Peyer's patch (tissue), 4 donors: ENCODE measurements around the gene KMT5B. TPM values are rescaled to one million over a fixed set of nuclear protein-coding genes. Genes with fewer than 3 reads are reported as not detected.
A peak's percentile ranks its signal among the peaks of the same experiment; 100 is the strongest.

ENCODE experiments used
- DNase-seq, 3 donors: peaks; one replicate each; pipeline ENCODE4 v3.0.0-alpha.2; 2017 to 2019
- H3K27ac ChIP-seq, 4 donors: fragments of 200-600 bp; sonication (generic); one replicate each; pipeline ENCODE4 v1.5.1; 2016 to 2019
- H3K27me3 ChIP-seq, 2 donors: fragments of 200-600 bp; sonication (generic); one replicate each; pipeline ENCODE4 v1.5.1; 2019
- H3K36me3 ChIP-seq, 3 donors: fragments of 200-600 bp; sonication (generic); one replicate each; pipeline ENCODE4 v1.5.1; 2016 to 2019
- H3K4me1 ChIP-seq, 4 donors: fragments of 200-600 bp; sonication (generic); one replicate each; pipeline ENCODE4 v1.5.1; 2016 to 2019
- H3K4me3 ChIP-seq, 4 donors: fragments of 200-600 bp; sonication (generic); 1 replicate in 3 of 4; 2 replicates in 1 of 4; pipeline ENCODE4 v1.5.1; 2016 to 2019; ENCODE audit warnings: mild to moderate bottlenecking in 1 of 4
- H3K9me3 ChIP-seq, 4 donors: fragments of 200-600 bp; sonication (generic); one replicate each; pipeline ENCODE4 v1.5.1; 2016 to 2019; ENCODE audit warnings: mild to moderate bottlenecking in 1 of 4
- POLR2A ChIP-seq, 2 donors: fragments of 450-650 bp; IDR thresholded peaks; one replicate each; pipeline ENCODE4 v1.5.1; 2017; ENCODE audit warnings: antibody characterized with exemption in 2 of 2, mild to moderate bottlenecking in 2 of 2, moderate library complexity in 2 of 2
- total RNA-seq, 4 donors: library from RNA; depleted of rRNA; stranded (reverse); fragments of >200 nt; gene quantifications; one replicate each; pipeline ENCODE4 v1.1.0, GENCODE V29; 2016
- TF ChIP-seq, protein P1 (sequence below), 6 experiments: fragments of 450-650 bp in 4 of 6; fragments of 200-600 bp in 2 of 6; sonication (generic) in 1 of 6; IDR thresholded peaks; one replicate each; pipeline ENCODE4 v1.5.1; 2017 to 2019; ENCODE audit warnings: antibody characterized with exemption in 6 of 6, mild to moderate bottlenecking in 3 of 6, moderate library complexity in 1 of 6

KMT5B gene
- total RNA-seq, 4 donors from 2014 or later, result 55.3 to 74.8 (median 60.3) TPM

DNA sequence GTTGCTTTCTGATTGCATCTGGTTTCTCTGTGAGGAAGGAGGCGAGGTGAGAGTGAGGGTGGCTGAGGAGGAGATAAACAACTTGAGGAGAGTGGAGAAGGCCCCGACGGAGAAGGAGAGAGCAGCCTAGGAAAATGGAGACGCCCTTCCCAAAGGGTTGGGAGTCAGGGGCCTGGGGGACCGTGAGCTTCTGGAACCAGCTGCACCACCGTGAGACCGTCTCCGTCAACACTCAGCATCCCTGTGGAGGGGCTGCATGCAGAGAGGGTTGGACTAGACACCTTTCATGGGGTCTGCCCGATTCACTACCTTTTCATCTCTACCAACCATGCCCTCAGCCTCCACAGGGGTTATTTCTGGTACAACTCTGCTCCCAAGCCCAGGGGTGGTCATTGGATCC, 13.3 kb upstream of the KMT5B start:
- TF ChIP-seq, protein P1, sequence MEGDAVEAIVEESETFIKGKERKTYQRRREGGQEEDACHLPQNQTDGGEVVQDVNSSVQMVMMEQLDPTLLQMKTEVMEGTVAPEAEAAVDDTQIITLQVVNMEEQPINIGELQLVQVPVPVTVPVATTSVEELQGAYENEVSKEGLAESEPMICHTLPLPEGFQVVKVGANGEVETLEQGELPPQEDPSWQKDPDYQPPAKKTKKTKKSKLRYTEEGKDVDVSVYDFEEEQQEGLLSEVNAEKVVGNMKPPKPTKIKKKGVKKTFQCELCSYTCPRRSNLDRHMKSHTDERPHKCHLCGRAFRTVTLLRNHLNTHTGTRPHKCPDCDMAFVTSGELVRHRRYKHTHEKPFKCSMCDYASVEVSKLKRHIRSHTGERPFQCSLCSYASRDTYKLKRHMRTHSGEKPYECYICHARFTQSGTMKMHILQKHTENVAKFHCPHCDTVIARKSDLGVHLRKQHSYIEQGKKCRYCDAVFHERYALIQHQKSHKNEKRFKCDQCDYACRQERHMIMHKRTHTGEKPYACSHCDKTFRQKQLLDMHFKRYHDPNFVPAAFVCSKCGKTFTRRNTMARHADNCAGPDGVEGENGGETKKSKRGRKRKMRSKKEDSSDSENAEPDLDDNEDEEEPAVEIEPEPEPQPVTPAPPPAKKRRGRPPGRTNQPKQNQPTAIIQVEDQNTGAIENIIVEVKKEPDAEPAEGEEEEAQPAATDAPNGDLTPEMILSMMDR (IDR thresholded peaks at IDR 0.05), result no peak
- no peak for TF ChIP-seq POLR2A (IDR thresholded peaks at IDR 0.05)
- Histone ChIP-seq H3K27me3 (no peaks in the 10 kb centered on the region), H3K27ac (no peak overlapping the region), H3K36me3 (no peaks in the 10 kb centered on the region), H3K4me1 (no peaks in the 10 kb centered on the region), H3K4me3 (no peak overlapping the region), H3K9me3 (peaks cover 0 to 5% (median 1%) of the 10 kb centered on the region in 4 donors)
- DNase-seq, result no peak

DNA sequence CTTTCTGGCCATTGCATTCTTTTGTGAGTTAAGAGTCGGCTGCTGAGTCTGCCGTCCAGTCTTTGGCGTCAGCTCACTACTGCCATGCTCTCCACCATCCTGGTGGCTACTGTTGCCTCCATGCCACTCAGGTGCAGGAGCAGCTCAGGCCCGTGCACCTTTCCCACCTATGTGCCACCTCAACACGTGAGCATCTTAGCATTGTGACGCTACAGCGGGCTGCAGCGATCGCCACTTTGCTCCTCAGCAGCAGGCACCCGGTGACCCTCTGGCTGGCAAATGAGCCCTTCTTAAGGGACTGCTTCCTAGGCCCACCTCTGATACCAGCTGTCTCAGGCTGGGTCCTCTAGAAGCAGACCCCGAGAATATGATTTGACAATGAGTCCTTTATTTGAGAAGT, 11.5 kb upstream of the KMT5B start:
- TF ChIP-seq POLR2A (IDR thresholded peaks at IDR 0.05), result no peak
- TF ChIP-seq, protein P1 (IDR thresholded peaks at IDR 0.05), result no peak
- H3K27ac ChIP-seq, result no peak overlapping the region
- DNase-seq, result no peak
- H3K4me3 ChIP-seq, result no peak overlapping the region
- no peaks in the 10 kb centered on the region for H3K4me1 ChIP-seq
- no peaks in the 10 kb centered on the region for H3K27me3 ChIP-seq
- H3K9me3 ChIP-seq, result peaks cover 0 to 2% (median 1%) of the 10 kb centered on the region in 4 donors
- H3K36me3 ChIP-seq, result no peaks in the 10 kb centered on the region

DNA sequence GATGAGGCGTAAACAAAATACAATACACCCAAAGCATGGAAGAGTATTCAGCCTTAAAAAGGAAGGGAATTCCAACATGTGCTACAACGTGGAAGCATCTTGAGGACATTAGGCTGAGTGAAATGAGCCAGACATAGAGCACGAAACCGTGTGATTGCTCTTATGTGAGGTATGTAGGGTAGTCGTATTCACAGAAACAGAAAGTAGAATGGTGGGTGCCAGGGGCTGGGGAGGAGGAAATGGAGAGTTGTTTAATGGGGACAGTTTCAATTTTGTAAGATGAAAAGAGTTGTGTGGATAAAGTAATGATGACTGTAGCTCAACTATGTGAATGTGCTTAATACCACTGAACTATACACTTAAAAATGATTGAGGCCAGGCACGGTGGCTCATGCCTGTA, 10.2 kb upstream of the KMT5B start:
- Histone ChIP-seq H3K36me3 (no peaks in the 10 kb centered on the region), H3K4me3 (no peak overlapping the region), H3K9me3 (no peaks in the 10 kb centered on the region), H3K27ac (no peak overlapping the region), H3K27me3 (no peaks in the 10 kb centered on the region), H3K4me1 (no peaks in the 10 kb centered on the region)
- TF ChIP-seq, protein P1 (IDR thresholded peaks at IDR 0.05), result no peak
- TF ChIP-seq POLR2A (IDR thresholded peaks at IDR 0.05), result no peak
- DNase-seq, result no peak

DNA sequence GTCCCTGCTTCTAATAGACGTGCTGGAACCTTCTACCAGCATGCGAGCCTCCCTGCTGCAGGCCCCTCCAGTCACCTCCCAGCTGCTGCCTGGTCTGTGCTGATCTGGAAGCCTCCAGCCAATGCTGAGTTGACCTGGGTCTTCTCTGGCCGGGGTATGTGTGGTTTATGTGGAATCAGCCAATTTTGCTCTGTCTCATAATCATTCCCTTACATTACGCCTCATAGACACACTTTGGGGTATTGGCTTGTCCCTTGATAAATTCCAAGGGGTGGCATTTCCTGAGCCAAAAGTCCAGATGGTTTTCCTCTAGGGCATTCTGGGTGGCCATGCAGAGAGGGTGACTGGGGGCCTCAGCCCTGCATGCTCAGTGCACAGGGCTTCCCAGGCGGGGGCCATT, 8.3 kb upstream of the KMT5B start:
- no peaks in the 10 kb centered on the region for H3K27me3 ChIP-seq
- peaks cover 0 to 6% (median 0%) of the 10 kb centered on the region in 4 donors for H3K4me1 ChIP-seq
- H3K36me3 ChIP-seq, result no peaks in the 10 kb centered on the region
- DNase-seq, result no peak
- TF ChIP-seq, protein P1 (IDR thresholded peaks at IDR 0.05), result no peak
- TF ChIP-seq POLR2A (IDR thresholded peaks at IDR 0.05), result no peak
- no peak overlapping the region for H3K27ac ChIP-seq
- H3K9me3 ChIP-seq, result no peaks in the 10 kb centered on the region
- no peak overlapping the region for H3K4me3 ChIP-seq

DNA sequence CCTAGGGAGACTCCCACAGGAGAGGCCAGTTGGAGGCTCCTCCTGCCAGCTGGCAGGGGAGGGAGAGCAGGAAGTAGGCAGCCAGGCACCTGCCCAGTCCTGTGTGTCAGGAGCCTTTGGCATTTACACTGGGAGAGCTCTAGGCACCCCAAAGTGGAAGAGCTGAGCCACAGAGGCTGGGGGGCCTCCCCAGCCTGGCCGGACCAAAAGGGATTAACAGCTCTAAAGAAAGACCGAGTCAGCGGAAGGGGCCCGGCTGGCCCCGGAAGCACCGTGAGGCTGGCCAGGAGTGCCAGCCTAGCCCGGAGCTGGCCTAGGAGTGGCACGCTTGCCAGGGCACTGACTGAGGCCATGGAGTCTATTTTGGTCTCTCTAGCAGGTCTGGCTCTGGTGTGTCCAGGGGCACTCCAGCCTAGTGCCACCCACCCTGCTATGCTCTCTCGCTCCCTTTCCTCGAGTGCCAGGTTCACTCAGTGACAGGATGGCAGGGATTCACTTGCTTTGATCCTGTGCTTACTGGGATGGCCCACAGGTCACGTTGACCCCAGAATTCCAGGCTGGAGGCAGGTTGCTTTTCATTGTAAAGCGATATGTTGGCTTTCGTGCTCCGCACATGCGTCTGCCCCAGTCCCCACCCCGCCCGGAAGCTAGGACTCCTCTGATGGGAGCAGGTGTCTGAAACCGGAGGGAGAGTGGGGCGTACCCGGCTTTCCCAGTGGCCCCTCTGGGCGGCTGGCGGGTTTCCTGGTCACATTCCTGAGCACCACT, 3.3 kb upstream of the KMT5B start:
- H3K27me3 ChIP-seq, result no peaks in the 10 kb centered on the region
- H3K9me3 ChIP-seq, result no peaks in the 10 kb centered on the region
- H3K36me3 ChIP-seq, result no peaks in the 10 kb centered on the region
- H3K4me1 ChIP-seq, result peaks cover 0 to 37% (median 6%) of the 10 kb centered on the region in 4 donors
- DNase-seq, result peak in 2 of 3 donors; percentile 65 to 77
- TF ChIP-seq, protein P1 (IDR thresholded peaks at IDR 0.05), result no peak
- TF ChIP-seq POLR2A (IDR thresholded peaks at IDR 0.05), result peak; percentile 23 to 31
- H3K4me3 ChIP-seq, result peak overlapping the region in 1 of 4 donors; percentile 2
- peak overlapping the region in 3 of 4 donors; percentile 10 to 56 (median 56) for H3K27ac ChIP-seq
